HG03565 (cell line): ENCODE data around the gene SULF2.
A peak's percentile ranks its signal among the peaks of the same experiment; 100 is the strongest.

Experiments
- ATAC-seq: cut with Tn5 transposase; IDR thresholded peaks from one replicate; pipeline ENCODE4 v1.9.1; 2021; ENCODE audit warnings: mild to moderate bottlenecking, moderate library complexity; ENCODE audit not compliant: unreplicated experiment

The SULF2 gene

DNA sequence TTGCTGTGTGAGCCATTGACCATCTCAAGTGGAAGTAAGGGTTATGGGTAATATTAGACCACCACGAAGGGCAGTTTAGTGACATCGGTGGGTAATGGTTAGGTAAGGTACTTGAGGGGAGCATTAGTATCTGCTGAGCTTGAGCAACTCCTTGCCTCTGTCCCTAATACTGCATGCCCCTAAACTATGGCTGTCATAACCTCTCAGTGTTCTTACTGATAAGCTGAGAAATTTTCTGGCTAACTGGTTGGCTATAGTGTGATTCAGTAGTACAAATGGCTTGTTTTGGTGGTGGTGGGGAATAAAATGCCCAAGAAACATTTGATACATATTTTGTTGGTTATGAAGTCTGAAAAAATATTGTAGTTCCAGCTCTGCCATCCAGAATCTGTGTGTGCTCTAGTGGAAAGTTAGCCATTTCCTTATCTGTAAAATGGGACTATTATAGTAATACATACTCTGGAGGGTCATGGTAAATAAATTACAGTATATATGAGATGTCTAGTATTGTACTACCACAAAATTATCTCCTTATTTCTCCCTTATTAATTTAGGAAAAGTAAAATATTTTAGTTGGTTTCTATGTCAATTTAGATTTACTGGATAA lies 170.5 kb downstream of the SULF2 start:
- no peak for ATAC-seq

DNA sequence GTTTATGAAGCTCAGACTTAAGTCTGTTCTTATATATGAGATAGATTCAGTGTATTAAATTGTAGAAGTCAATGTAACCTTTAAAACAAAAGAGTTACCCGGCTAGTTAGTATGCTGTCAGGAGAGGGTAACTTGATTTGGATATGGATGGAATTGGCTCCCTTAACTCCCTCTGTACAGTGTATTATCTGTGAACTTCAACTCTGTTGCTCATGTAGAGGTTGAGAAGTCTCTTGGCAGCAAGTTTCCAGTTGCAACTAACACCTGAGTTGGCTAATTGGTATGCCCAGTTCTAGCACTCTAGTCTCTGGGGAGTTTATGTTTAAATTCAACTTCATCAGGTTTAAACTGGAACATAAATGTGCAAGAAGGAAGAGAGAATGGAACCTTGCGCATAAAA lies 172.6 kb downstream of the SULF2 start:
- ATAC-seq: no peak

DNA sequence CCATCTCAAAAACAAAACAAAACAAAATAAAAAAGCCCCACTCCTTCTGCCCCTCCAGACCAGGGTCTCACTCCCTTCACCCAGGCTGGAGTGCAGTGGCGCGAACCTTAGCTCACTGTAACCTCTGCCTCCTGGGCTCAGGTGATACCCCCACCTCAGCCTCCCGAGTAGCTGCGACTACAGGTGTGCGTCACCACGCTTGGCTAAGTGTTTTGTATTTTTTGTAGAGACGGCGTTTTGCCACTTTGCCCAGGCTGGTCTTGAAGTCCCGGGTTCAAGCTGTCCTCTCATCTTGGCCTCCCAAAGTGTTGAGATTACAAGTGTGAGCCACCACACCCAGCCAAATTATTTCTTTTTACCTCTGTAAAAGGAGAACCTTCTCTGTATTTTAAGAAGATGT lies 173.5 kb downstream of the SULF2 start:
- no peak for ATAC-seq

DNA sequence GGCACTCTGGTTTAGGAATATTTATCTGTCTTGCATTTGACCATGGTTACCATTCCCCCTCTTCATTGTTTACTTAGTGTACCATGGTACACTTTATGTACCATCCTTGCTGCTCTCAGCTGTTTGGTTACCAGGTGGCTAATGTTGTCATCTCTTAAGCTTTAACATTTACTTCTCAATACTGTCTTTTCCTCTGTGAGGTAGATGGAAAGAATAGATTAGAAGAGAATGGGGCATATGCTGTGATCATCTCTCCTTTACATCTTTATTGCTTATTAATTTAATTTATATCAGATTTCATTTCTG lies 174.4 kb downstream of the SULF2 start:
- no peak for ATAC-seq

DNA sequence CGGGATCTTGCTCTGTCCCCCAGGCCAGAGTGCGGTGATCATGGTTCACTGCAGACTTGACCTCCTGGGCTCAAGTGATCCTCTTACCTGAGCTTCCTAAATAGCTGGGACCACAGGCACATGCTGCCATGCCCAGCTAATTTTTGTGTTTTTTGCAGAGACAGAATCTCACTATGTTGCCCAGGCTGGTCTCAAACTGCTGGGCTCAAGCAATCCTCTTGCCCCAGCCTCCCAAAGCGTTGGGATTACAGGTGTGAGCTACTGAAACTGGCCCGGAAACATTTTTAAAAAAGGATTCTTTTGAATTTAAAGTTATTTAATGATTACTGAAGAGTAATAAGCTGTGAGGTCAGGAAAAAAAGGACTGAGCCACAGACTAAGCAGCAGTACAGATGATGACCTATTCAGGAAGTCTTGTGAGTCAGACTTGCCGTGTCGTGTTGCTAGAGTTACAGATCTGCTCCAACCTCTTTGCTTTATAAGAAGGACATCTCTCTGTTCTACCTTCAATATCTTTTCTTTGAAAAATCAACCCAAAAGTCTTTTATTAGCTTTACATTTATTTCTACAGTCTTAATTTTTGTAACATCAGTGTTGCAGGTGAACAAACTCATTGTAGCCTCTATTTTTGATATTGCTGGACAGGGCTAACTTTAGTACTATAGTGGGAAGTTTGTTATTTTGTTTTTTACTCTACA lies 174.9 kb downstream of the SULF2 start:
- ATAC-seq: peak; percentile 54

DNA sequence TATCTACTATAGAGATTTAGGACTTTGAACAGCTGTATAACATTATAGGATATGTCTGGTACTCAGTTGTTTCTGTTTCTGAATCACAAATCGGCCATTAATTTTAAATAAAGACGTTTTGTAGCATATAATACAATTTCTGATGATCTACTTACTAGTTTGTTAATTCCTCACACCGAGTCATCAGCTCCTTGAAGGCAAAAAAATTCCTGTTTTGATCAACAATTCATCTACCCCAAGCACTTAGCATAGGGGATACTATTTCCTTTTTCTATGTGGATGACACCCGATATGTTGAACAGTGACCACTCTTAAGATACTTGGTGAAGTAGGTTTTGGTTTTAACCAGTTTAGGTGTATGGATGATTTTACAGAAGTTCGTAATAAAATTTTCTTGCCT lies 176.3 kb downstream of the SULF2 start:
- ATAC-seq: no peak
